T-cell (primary cell): ENCODE results near the gene RNASEH1. TPM values are rescaled to one million over a fixed set of nuclear protein-coding genes. Genes with fewer than 3 reads are reported as not detected.
"Not testable (repeated sequence)": the region's sequence is repeated elsewhere in the genome, so short reads cannot be mapped to it uniquely, and the experiment has no call there.

ENCODE experiments used
- ATAC-seq, 4 experiments: fragments of 200-7000 bp in 3 of 4; fragments of 150-1000 bp in 1 of 4; cut with Tn5 transposase; replicated peaks in 1 of 4; 1 replicate in 3 of 4; 2 replicates in 1 of 4; pipeline ENCODE4 v1.10.0; 2021; ENCODE audit warnings: moderate library complexity in 3 of 4, mild to moderate bottlenecking in 2 of 4, moderate number of reproducible peaks in 1 of 4
- CTCF ChIA-PET, 2 donors: fragments of 300-600 bp; sonication (Branson Sonifier 250); formaldehyde crosslinking; loops; one replicate each; lab custom pipeline; 2022; ENCODE audit warnings: antibody characterized with exemption in 2 of 2; lab: Charles Lee
- POLR2A ChIA-PET, 2 donors: fragments of 300-600 bp; sonication (Branson Sonifier 250); formaldehyde crosslinking; loops; one replicate each; lab custom pipeline; 2022; ENCODE audit warnings: antibody characterized with exemption in 2 of 2; lab: Charles Lee
- DNase-seq, 35 experiments: peaks; one replicate each; pipeline versions ENCODE4 v3.0.0 to v3.0.0-alpha.2; 2013 to 2023
- H3K27ac ChIP-seq: one replicate; pipeline ENCODE4 v1.5.1; 2013; ENCODE audit warnings: low read length
- H3K27me3 ChIP-seq, 2 experiments: replicated peaks in 1 of 2; 1 replicate in 1 of 2; 2 replicates in 1 of 2; pipeline versions ENCODE4 v1.6.1 to v1.7.0; 2013; ENCODE audit warnings: low read length in 1 of 2, mixed read lengths in 1 of 2; ENCODE audit not compliant: control insufficient read depth in 2 of 2, insufficient read depth in 2 of 2; ENCODE audit errors: extremely low read depth in 1 of 2
- H3K36me3 ChIP-seq, 2 donors: 1 replicate in 1 of 2; 2 replicates in 1 of 2; pipeline versions ENCODE4 v1.6.1 to v1.7.0; 2013; ENCODE audit warnings: low read length in 1 of 2; ENCODE audit not compliant: control insufficient read depth in 2 of 2, insufficient read depth in 1 of 2; ENCODE audit errors: extremely low read depth in 1 of 2
- H3K4me1 ChIP-seq, 2 experiments: 1 replicate in 1 of 2; 2 replicates in 1 of 2; pipeline versions ENCODE4 v1.6.1 to v1.7.0; 2013; ENCODE audit warnings: low read length in 2 of 2, mixed read lengths in 1 of 2; ENCODE audit not compliant: insufficient read depth in 2 of 2, control insufficient read depth in 1 of 2; ENCODE audit errors: extremely low read depth in 1 of 2
- H3K4me3 ChIP-seq, 2 donors: 1 replicate in 1 of 2; 2 replicates in 1 of 2; pipeline versions ENCODE4 v1.5.1 to v1.7.0; 2013; ENCODE audit warnings: mild to moderate bottlenecking in 2 of 2, low read length in 1 of 2, moderate library complexity in 1 of 2; ENCODE audit not compliant: control insufficient read depth in 1 of 2; ENCODE audit errors: extremely low read depth in 1 of 2
- H3K9me3 ChIP-seq: 2 replicates; pipeline ENCODE4 v1.7.0; 2013
- H3K27ac Mint-ChIP-seq, 2 donors: one replicate each; pipeline ENCODE4 v1.8.0; 2020 to 2021; ENCODE audit warnings: mild to moderate bottlenecking in 2 of 2, mixed read lengths in 2 of 2
- H3K27me3 Mint-ChIP-seq, 2 donors: one replicate each; pipeline ENCODE4 v1.8.0; 2021 to 2022; ENCODE audit warnings: mixed read lengths in 2 of 2
- H3K36me3 Mint-ChIP-seq: one replicate; pipeline ENCODE4 v1.8.0; 2021; ENCODE audit warnings: mixed read lengths
- H3K4me1 Mint-ChIP-seq, 3 donors: one replicate each; pipeline ENCODE4 v1.8.0; 2020 to 2022; ENCODE audit warnings: mixed read lengths in 3 of 3, mild to moderate bottlenecking in 1 of 3
- H3K4me3 Mint-ChIP-seq, 3 donors: one replicate each; pipeline ENCODE4 v1.8.0; 2020 to 2022; ENCODE audit warnings: mild to moderate bottlenecking in 3 of 3, mixed read lengths in 3 of 3, moderate library complexity in 3 of 3
- H3K9me3 Mint-ChIP-seq, 3 donors: one replicate each; pipeline ENCODE4 v1.8.0; 2020 to 2022; ENCODE audit warnings: mixed read lengths in 3 of 3
- WGBS: methylation state at CpG from one replicate; pipeline ENCODE4 v1.1.5; 2013; ENCODE audit warnings: missing lambda C conversion rate; ENCODE audit not compliant: insufficient coverage; 5-methylcytosine and 5-hydroxymethylcytosine counted together
- total RNA-seq, 35 experiments: library from RNA in 6 of 35; stranded (reverse) in 6 of 35; fragments of 120-200 nt in 1 of 35; gene quantifications; one replicate each; pipeline versions ENCODE4 v1.2.1 to v1.2.4 and lab custom pipeline; 2013 to 2026

Gene RNASEH1
- total RNA-seq, 5 donors from 2014 or later (not counting 1 experiment from before 2014, with no cell fraction given) = 24.1 to 28.4 (median 25.2) TPM

DNA sequence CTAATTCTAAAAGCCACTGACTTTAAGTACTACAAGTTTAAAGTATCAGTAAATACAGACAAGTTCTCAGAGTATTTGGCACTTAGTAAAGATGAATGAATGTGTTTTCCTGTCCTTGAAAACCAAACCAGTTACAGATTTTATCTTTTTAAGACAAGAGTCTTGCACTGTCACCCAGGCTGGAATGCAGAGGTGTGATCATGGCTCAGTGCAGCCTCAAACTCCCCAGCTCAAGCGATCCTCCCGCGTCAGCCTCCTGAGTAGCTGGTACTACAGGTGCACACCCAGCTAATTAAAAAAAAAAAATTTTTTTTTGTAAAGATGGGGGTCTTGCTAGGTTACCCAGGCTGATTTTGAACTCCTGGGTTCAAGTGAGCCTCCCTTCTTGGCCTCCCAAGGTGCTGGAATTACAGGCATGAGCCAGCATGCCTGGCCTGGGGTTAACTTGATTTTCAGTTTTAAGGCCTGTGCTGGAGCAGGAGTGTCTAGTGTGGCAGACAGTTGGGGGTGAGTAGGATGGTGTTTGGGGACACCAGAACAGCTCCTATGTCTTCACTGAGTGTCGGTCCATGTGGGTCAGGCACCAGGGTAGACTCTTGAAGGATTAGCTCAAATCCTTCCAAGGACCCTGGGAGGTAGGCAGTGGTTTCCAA, 26.6 kb upstream of the RNASEH1 start:
- DNase-seq = no peak
- Mint-ChIP-seq H3K27ac (no peak overlapping the region), H3K27me3 (no peaks in the 10 kb centered on the region), H3K4me1 (peaks cover 0 to 8% (median 8%) of the 10 kb centered on the region in 3 donors), H3K9me3 (no peaks in the 10 kb centered on the region), H3K4me3 (no peak overlapping the region), H3K36me3 (peaks cover 64% of the 10 kb centered on the region)
- 88% methylated on average over 1 of the region's 4 CpGs for WGBS
- CTCF ChIA-PET = no interaction called here
- Histone ChIP-seq H3K27ac (no peak overlapping the region), H3K4me3 (no peak overlapping the region), H3K4me1 (no peaks in the 10 kb centered on the region), H3K27me3 (no peaks in the 10 kb centered on the region), H3K36me3 (peaks cover 13 to 45% of the 10 kb centered on the region in 2 donors), H3K9me3 (no peaks in the 10 kb centered on the region)
- POLR2A ChIA-PET = interaction anchor here in 1 of 2 donors (0.6 to 0.7 kb wide), 2 partner anchors 58 to 1560 kb away, joined by 3 to 4 read pairs; no protein-coding TSS in a partner anchor
- ATAC-seq = no peak

DNA sequence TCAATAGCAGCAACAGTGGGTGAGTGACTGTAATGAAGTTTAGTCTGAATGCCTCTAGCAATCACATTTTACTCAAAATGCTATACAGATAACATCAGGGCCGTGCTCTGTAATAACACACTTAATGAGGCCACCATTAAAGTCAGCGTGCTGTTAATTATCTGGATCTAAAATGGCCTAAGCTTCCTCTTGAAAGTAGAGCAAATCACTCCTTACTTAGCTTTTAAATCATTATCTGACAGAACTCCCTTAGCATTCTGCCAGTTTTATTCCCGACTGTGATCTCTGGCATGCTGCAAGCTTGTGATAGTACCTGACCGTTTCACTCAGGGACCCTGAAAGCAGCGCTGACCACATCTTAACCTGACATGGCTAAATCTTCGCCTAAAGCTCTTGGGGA, 25.9 kb upstream of the RNASEH1 start:
- Histone ChIP-seq H3K36me3 (peaks cover 13 to 51% of the 10 kb centered on the region in 2 donors), H3K27me3 (no peaks in the 10 kb centered on the region), H3K4me1 (peaks cover 0 to under 1% of the 10 kb centered on the region in 2 experiments), H3K9me3 (no peaks in the 10 kb centered on the region), H3K4me3 (no peak overlapping the region), H3K27ac (no peak overlapping the region)
- Mint-ChIP-seq H3K27me3 (no peaks in the 10 kb centered on the region), H3K4me1 (peaks cover 4 to 15% (median 14%) of the 10 kb centered on the region in 3 donors), H3K36me3 (peaks cover 64% of the 10 kb centered on the region), H3K4me3 (no peak overlapping the region), H3K27ac (no peak overlapping the region), H3K9me3 (no peaks in the 10 kb centered on the region)
- DNase-seq (no peak), ATAC-seq (no peak)
- ChIA-PET POLR2A (interaction anchor here in 1 of 2 donors (0.6 kb wide), 1 partner anchor 58 kb away, joined by 4 read pairs; no protein-coding TSS in a partner anchor), CTCF (no interaction called here)
- WGBS = 86% methylated on average over 4 of the region's 6 CpGs

DNA sequence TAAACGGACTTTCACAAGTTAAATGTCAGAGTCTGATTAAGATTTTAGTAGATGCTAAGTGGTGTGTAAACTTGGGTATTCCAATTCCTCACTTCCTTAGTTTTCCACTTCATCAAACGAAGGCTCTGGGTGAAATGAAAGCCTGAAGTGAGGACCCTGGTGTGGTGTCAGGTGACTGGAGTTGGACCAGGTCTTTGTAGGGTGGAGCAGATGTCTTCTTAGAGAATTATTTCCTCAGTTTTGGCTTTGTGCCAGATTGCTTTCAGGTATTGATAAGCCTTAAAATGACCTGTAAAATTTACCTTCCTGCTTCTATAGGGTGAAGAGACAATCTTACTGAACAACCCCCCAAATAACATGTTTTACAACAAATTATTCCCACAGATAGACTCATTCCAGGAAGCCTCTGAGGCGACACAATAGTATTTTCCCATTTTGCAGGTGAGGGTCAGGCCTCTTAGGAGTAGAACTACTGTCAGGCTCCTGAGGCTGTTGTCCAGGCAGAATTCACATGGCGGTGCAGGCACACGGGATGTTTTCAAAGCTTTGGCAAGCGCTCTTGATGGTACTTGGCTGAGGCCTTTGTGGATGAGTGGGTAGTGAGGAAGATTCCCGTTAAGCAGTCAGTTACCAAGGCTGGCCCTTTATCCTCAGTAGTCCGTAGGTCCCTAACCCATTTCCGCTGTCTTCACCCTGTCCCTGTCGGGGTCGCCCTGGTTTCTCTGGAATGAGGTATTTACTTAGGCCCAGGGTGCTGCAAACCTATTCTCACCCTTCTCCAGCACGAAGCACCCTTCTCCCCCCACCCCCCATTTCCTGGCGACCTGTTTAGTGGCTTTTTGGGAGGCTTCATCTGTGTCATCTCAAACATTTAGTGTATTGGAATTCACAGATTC, 23.5 kb upstream of the RNASEH1 start:
- no peak for ATAC-seq
- DNase-seq = no peak
- H3K4me1 Mint-ChIP-seq = peaks cover 29 to 38% (median 38%) of the 10 kb centered on the region in 3 donors
- H3K4me3 Mint-ChIP-seq = no peak overlapping the region
- Histone ChIP-seq H3K36me3 (peaks cover 13 to 71% of the 10 kb centered on the region in 2 donors), H3K4me1 (peaks cover 8 to 9% of the 10 kb centered on the region in 2 experiments), H3K27ac (no peak overlapping the region), H3K27me3 (no peaks in the 10 kb centered on the region), H3K4me3 (no peak overlapping the region), H3K9me3 (no peaks in the 10 kb centered on the region)
- H3K9me3 Mint-ChIP-seq = no peaks in the 10 kb centered on the region
- H3K27me3 Mint-ChIP-seq = no peaks in the 10 kb centered on the region
- ChIA-PET CTCF (no interaction called here), POLR2A (interaction anchor here in 1 of 2 donors (1.1 kb wide), 1 partner anchor 17 kb away, joined by 4 read pairs; no protein-coding TSS in a partner anchor)
- WGBS = 95% methylated on average over 4 of the region's 13 CpGs
- no peak overlapping the region for H3K27ac Mint-ChIP-seq
- H3K36me3 Mint-ChIP-seq = peaks cover 73% of the 10 kb centered on the region

DNA sequence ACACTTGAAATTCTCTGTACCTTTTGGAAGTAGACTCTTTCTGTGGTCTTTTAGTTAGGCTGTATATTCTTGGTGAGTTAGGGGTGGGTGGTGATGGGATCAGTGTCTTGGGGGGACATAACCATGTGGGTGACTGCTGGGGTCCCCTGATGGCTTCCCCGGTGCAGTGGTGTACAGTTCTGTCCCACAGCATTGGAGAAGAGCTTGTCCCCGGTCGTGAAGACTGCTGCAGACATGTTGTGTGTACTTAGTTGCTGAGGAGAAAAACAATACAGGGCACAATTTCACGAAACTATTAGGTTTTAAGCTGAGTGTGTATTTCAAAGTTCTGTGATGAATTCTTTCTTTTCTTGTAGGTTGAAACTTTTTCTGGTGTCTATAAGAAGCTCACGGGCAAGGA, 22.3 kb upstream of the RNASEH1 start:
- Histone ChIP-seq H3K27me3 (no peaks in the 10 kb centered on the region), H3K27ac (no peak overlapping the region), H3K4me1 (peaks cover 16 to 17% of the 10 kb centered on the region in 2 experiments), H3K4me3 (no peak overlapping the region), H3K36me3 (peaks cover 8 to 74% of the 10 kb centered on the region in 2 donors), H3K9me3 (no peaks in the 10 kb centered on the region)
- ChIA-PET CTCF (no interaction called here), POLR2A (interaction anchor here in 1 of 2 donors (1.1 kb wide), 1 partner anchor 16 kb away, joined by 4 read pairs; no protein-coding TSS in a partner anchor)
- no CpG with 5 or more reads among the region's 5 CpGs for WGBS
- Mint-ChIP-seq H3K27me3 (no peaks in the 10 kb centered on the region), H3K27ac (no peak overlapping the region), H3K4me1 (peaks cover 40 to 48% (median 47%) of the 10 kb centered on the region in 3 donors), H3K36me3 (peaks cover 77% of the 10 kb centered on the region), H3K4me3 (no peak overlapping the region), H3K9me3 (no peaks in the 10 kb centered on the region)
- no peak for DNase-seq
- no peak for ATAC-seq

DNA sequence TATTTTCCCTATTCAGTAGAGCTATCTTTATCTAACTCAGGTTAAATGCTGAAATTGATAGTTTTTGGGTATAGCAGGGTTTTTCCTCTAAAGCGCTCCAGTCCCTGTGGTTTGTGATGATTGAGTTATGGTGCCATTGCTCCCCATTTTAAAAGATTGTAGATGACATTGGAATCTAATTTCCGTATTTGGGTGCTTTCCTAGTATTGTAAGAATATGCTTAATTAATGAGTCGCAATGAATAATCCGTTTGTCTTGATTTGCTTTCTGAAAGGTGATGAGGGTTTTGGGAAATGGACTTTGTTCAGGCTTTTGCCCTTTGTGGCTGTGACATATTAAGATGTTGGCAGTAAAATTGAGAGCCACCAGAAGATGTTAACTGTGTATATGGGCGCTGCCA, 20.9 kb upstream of the RNASEH1 start:
- H3K27me3 ChIP-seq = no peaks in the 10 kb centered on the region
- 83% methylated on average over 5 of the region's 5 CpGs for WGBS
- Mint-ChIP-seq H3K9me3 (no peaks in the 10 kb centered on the region), H3K27me3 (no peaks in the 10 kb centered on the region), H3K4me3 (no peak overlapping the region), H3K4me1 (peaks cover 45 to 54% (median 50%) of the 10 kb centered on the region in 3 donors), H3K27ac (no peak overlapping the region), H3K36me3 (peaks cover 69% of the 10 kb centered on the region)
- H3K27ac ChIP-seq = no peak overlapping the region
- ChIA-PET CTCF (interaction anchor here (1.1 to 1.5 kb wide), 2 partner anchors 21 to 72 kb away, joined by 3 read pairs; partner anchors contain the start of gene RNASEH1 (in 1 of the 2)), POLR2A (interaction anchor here in 1 of 2 donors (0.7 kb wide), 1 partner anchor 10 kb away, joined by 3 read pairs; no protein-coding TSS in a partner anchor)
- peaks cover 4 to 65% of the 10 kb centered on the region in 2 donors for H3K36me3 ChIP-seq
- no peaks in the 10 kb centered on the region for H3K9me3 ChIP-seq
- peaks cover 18 to 23% of the 10 kb centered on the region in 2 experiments for H3K4me1 ChIP-seq
- H3K4me3 ChIP-seq = no peak overlapping the region
- ATAC-seq (no peak), DNase-seq (no peak)

DNA sequence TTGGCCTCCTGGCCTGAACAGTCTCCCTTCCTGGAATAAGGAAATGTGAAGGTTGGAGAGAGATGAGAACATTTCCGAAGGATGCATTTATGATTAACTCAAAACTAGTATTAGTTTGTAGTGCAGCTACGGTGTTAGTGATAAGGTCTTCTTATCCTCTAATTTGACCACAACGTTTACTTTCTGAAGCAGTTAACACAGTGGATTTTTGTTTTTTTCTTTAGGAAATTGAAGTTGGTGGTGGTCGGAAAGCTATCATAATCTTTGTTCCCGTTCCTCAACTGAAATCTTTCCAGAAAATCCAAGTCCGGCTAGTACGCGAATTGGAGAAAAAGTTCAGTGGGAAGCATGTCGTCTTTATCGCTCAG, 18.1 kb upstream of the RNASEH1 start:
- peak overlapping the region; percentile 66 to 86 for H3K4me3 ChIP-seq
- H3K36me3 Mint-ChIP-seq = peaks cover 50% of the 10 kb centered on the region
- ChIA-PET CTCF (interaction anchor here in 1 of 2 donors (2.8 kb wide), 1 partner anchor 18 kb away, joined by 10 read pairs; the partner anchor contains the start of gene RNASEH1), POLR2A (interaction anchor here in 1 of 2 donors (0.6 to 1.6 kb wide), 2 partner anchors 18 to 56 kb away, joined by 3 to 4 read pairs; partner anchors contain the start of gene RNASEH1)
- not testable (repeated sequence) for H3K27me3 Mint-ChIP-seq, H3K9me3 ChIP-seq, ATAC-seq, DNase-seq, H3K9me3 Mint-ChIP-seq, H3K27me3 ChIP-seq
- H3K27ac ChIP-seq = peak overlapping the region; percentile 90
- 69% methylated on average over 6 of the region's 10 CpGs for WGBS
- peaks cover 18 to 23% of the 10 kb centered on the region in 2 experiments for H3K4me1 ChIP-seq
- H3K36me3 ChIP-seq = peaks cover 0 to 44% of the 10 kb centered on the region in 2 donors
- H3K4me1 Mint-ChIP-seq = peaks cover 45 to 52% (median 52%) of the 10 kb centered on the region in 3 donors
- H3K4me3 Mint-ChIP-seq = peak overlapping the region; percentile 84 to 90 (median 86)
- H3K27ac Mint-ChIP-seq = peak overlapping the region; percentile 93 to 96
